ENCODE data around the gene PAPLN.
A peak's percentile ranks its signal among the peaks of the same experiment; 100 is the strongest.

PAPLN gene

DNA sequence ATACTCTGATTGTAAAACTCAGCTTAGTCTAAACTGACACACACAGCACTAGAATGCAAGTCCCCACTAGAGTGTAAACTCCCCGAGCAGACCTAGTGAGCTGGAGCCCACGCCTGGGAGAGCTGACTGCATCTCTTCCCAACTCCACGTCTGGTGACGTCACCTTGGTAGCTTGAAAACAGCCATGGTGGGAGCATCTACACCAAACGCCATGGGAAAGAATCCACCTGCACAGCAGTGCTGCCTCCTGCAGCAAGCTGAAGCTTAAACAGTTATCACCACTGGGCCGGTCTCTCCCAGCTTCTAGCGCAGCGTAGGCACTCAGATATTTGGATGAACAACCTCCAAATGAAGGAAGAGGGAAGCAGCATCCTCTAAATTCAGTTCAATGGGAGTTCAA is 4.3 kb upstream of the PAPLN start:
- no peak for DNase-seq

DNA sequence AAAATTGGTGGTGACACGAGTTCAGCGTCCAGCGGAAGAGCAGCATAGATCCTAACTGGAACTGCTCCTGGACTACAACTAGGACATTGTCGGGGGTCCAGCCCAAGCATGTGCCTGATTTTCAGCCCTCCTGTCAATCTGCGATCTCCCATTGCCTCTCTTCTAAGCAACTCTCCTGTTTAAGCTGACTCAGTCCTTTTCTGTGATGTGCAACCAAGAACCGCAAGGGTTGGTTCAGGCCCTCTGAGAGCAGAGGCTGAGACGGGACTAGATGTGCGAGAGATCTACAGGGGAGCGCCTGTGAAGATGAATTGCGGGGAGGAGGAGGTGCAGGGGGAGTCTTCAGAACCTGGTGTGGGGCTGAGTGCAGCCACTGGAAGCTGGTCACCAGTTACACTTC is 3.7 kb upstream of the PAPLN start:
- no peak for DNase-seq

DNA sequence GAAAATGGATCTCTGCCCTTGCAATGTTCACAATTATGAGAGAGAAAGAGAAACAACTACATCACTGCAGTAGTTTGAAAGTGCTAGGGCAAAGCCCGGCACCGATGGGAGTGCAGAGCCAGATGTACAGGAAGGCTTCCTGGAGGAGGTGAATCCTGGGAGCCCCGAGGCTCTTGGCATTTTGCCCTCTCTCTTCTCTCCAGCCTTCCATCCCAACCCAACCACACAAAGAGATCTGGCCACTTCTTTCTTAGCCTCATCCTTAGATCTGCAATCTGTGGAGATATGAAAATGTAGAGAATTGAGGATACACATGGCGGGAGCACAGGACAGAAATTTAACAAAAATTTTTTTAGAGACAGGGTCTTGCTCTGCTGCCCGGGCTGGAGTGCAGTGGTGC is 3.3 kb upstream of the PAPLN start:
- DNase-seq = no peak

DNA sequence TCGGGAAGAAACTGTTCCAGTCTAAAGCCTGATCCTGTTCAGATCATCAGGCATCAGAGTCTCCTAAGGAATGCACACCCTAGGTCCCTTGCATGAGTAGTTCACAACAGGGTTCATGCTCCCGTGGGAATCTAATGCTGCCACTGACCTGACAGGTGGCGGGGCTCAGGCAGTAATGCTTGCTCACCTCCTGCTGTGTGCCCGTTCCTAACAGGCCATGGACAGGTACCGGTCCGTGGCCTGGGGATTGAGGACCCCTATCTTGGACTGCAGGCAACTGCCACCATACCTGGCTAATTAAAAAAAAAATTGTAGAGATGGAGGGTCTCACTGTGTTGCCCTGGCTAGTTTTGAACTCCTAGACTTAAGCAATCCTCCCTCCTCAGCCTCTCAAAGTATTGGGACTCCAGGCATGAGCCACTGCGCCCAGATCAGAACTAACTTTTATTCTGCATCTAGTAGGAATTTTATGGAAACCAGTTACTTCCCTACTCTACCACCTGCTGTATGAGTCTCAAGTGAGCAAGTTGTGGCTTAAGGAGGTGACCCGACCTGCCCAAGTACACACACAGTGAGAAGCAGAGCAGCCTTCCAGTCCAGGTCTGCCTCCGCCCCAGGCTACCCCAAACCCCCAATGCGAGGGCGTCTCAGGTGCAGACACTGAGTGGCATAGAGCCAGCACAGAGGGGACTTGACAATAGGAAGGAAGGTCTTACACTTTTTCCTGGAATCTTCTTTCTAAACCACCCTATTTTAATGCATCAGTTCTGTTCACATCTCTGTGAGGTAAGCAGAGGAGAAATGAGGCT is 2.5 kb upstream of the PAPLN start:
- no peak for DNase-seq

DNA sequence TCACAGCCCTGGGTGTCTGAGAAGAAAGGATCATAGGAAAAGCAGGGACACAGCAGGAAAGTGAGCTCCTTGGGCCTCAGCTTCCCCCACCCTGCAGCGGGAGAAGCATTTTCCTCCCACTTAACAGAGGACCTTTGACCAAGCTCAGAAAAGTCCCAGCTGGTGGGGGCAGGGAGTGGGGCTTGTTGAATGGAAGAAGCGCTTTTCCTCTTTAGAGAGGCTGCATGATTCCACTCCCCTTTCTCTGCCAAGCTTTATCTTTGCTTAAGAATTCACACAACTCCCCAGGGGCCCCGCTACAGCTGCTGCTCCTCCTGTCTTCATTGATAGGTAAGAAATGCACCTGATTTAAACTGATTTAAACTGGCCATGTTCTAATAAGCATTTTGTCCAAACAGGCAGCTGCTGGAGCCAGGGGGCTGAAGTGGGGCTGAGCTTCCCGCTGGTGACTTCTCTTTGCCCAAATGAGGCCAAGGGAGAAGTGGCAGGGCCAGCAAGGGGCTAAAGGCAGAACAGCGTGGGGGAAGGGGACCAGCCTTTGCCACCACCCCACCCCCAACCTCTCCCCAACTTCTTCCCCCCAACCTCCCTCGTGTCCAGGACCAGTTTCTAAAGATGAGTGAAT is 1.7 kb upstream of the PAPLN start:
- no peak for DNase-seq

DNA sequence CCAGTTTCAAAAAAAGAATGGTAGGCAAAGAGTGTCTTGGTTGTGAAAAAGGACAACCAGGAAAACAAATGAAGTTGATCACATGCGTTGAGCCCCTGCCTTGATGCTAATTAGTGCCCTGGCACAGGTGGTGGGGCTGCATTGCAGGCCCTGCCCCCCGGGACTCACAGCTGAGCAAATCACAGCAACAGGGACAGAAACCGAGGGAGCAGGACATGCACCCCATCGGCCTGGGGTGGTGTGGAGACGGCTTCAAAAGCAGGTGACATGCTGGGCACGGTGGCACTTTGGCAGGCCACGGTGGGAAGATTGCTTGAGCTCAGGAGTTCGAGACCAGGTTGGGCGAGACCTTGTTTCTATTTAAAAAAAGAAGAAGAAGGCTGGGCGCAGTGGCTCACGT is 1.1 kb upstream of the PAPLN start:
- no peak for DNase-seq

DNA sequence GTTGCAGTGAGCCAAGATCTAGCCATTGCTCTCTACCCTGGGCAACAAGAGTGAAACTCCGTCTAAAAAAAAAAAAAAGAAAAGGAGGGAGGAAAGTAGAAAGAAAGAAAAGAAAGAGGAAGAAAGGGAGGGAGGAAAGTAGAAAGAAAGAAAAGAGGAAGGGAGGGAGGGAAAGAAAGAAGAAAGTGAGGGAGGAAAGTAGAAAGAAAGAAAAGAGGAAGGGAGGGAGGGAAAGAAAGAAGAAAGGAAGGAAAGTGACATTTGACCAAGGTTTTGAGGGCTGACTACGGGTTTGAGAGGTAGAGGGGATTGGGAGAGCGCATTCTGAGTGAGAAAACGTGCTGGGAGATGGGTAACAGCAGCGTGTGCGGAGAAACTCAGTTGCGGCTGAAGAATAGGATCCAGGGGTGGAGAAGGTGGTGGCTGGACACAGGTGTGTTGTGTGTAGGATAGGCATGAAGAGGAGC is 521 bp upstream of the PAPLN start:
- no peak for DNase-seq

DNA sequence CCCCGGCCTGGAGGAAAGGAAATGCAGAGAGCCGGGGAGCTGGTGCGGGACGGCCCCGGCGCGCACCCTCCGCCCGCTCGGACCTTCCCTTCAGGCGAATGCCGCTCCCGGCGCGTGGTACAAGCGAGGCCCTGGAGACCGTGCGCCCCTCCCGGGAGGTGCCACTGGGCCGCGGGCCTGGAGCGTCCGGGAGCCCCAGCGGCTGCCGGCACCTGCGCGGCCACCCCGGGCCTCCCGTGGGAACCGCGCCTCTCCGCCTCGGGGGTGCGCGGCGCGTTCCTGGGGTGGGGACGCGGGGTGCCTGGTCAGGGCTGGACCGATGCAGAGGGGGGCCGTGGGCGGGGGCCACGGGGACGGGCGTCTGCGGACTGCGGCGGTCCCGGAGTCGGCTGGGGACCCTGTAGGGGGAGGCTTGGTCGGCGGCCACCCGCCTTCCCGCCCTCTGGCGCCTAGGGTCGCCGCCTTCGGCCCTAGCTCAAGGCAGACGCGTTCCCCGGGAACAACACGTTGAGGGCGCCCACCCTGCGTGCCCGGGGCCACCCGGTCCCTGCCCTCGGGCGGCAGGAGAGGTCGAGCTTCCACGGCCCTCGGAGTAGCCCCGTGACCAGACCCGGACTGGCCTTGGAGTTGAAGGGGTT is 599 bp downstream of the PAPLN start:
- no peak for DNase-seq

DNA sequence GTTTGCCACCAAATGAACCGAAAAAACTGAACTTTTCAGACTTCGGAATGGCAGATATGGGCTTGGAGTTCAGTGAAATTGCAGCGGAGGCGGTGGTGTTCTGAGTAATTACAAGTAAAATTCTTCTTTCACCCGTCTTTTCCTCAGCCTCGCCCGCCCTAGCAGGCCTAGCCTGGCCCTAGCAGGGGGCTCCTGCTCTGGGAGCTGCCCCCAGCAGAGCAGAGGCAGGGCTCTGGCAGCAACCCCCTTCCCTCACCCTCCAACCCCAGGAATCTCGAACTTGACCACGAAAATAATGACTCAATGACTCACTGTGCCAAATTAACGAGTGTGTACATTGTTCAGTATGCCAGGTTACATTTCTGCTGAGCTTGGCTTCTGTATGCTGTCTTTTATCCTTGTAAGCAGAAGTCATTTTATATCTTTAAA is 1.1 kb downstream of the PAPLN start:
- no peak for DNase-seq

DNA sequence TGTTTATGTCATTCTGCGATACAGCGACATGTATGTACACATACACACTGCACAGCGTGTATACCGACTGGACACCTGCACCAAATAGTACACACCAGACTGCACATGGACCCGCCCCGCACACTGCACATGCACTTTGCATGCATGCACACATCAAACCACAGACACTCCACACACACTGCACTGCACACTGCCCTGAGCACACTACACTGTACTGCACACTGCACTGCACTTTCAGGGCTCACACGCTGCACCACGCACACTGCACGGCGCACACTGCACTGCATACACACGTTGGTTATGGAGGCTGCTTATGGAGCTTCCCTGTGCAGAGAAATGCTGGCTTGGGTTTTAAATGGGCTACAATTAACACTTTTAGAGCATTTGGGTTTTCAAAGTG is 1.6 kb downstream of the PAPLN start:
- no peak for DNase-seq

DNA sequence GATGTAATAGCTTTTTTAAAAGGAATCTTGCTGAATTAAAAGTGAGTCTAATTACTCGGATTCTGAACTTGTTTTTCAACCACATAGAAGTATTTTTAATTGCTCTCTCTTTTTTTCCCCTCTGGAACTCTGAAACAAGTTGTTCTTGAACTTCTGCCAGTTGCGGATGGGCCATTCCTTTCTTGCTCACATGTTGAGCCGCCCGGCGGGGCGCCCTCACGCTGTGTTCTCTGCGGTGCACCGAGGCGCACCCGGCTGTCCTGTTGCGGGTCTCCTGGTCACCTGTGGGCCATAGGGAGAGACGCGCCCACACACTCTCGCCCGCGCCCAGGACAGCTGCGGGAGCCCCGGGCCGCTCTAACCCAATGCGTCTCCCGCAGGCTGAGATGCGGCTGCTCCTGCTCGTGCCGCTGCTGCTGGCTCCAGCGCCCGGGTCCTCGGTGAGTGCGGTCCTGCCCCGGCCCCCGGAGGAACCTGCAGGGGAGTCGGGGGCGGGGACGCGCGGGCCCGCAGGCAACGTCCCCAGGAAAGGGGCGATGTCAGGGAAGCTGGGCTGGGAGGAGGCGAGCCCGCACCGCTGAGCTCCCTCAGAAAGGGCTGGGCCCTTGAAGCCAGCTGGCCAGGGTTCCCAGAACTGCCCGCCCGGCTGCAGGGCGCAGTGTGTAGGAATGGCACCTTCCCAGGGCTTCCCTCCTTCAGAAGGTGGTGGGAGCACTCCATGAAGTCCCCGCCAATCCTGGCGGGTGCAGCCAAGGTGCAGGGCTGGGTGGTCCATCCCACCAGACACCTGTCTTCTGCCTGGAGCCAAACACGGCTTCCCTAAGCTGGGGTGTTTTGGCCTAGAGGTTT is 2.3 kb downstream of the PAPLN start:
- DNase-seq = no peak

DNA sequence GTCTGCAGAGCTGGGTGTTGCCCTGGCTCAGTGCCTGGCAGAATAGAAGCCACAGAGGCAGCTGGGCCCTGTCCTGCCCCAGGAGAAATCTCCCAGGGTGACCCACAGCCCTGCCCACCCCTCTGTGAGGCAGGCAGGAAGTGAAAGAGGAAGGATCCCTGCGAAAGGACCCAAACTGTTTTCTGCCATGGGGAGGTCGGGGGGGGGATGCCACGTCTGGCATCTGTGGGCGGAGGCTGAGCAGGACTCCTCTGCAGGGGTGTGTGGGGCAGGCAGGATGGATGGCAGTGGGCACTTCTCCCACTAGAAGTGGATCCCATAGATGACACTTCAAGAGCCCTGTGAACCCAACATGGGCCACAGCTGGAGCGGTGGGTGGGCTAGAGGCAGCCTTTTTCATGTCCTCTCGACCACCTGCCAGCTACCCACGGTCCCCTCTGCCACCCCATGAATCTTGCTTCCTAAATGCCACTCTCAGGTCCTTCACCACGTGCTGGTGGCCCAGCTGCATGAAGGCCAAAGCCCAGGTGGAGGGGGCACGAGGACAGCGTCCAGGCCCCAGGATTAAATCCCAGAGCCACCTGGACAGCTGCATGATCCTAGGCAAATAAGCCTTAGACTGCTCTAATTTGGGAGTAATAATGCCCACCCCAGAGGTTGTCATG is 3.6 kb downstream of the PAPLN start:
- peak; percentile 66 to 75 for DNase-seq

DNA sequence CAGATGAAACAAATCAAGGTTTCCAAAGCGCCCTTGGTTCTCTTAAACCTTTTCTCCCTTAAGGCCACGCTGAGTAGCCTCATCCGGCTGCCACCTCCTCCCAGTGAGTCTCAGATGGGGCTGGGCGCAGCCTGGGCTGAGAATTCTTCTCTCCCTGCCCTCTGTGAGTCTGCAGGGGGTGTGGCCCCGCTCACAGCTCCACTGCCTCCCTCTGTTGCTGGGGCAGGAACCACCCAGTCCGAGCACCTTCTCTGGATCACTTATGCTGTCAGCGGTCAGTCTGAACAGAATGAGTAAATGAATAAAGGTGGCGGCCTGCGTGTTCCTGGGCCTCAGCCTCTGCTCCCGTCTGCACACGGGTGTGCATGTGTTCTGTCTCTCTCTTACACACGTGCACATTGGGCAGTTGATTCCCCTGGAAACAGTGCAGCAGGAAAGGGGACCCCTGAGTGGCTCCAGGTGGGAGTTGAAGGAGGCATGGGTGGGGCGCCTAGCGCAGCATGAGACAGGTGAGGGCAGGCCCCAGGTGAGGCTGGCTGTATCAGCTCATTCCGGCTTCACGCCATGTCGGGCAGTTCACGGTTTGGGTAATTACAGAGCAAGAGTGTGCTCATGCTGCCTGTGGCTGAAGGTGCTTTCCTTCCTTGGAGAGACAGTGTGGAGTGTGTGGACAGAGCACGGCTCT is 4.3 kb downstream of the PAPLN start:
- DNase-seq = no peak

DNA sequence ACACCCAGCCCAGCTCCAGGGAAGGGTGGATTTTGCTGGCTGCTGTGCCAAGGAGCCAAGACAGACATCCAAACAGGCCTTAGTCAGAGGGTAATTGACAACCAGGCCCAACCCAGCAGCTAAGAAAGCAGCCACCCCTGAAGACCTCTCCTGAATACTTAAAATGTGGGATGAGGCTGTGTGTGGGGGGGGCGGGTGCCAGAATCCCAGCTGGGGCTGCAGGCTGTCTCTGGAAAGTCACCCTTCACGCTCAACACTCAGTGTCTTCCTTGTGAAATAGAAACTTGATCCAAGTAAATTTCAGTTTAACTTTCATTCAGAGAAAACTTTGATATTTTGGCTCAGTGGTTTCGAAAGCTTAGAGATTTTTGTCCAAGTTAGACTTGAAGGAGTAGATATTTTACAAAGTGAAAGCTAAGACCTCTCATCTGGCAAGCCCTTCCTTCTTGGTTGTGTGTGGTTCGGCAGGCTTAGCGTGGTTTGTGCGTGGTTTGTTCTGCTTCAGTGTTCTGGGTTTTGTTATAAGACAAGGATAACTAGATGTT is 5.1 kb downstream of the PAPLN start:
- DNase-seq = no peak

DNA sequence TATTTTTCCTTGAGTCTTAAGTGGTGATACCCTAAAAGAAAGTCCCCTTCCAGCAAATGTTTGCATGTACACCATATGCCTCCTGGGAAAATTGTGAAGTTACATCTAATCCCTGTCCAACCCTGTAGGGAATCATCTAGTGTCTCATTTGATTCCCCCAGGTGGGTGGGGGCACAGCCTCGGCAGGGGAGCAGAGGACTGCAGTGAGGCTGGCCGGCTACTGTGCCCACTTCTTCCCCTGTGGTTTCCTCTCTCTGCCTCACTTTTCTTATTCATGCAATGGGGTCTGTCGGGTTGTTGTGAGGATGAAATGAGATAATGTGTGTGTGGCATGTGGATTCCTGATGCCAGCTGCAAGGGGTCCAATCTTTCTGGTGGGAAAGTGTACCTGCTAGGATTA is 6.0 kb downstream of the PAPLN start:
- DNase-seq = no peak

DNA sequence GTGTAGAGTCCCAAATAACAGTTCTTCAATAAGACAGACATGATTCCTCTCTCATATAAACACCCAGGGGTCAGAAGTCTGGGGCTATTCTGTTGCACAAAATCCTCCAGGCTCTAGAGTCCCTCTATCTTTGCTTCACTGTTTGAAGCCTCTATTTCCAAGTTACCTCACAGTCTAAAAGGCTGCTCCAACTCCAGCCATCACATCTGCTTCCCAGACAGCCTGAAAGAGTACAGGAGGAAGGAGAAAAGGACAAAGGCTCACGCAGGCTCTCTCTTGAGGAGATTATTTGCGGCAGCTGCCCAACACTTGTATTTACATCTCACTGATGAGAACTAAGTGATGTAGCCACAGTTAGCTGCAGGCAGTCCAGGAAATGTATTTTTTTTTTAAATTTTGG is 6.4 kb downstream of the PAPLN start:
- no peak for DNase-seq

DNA sequence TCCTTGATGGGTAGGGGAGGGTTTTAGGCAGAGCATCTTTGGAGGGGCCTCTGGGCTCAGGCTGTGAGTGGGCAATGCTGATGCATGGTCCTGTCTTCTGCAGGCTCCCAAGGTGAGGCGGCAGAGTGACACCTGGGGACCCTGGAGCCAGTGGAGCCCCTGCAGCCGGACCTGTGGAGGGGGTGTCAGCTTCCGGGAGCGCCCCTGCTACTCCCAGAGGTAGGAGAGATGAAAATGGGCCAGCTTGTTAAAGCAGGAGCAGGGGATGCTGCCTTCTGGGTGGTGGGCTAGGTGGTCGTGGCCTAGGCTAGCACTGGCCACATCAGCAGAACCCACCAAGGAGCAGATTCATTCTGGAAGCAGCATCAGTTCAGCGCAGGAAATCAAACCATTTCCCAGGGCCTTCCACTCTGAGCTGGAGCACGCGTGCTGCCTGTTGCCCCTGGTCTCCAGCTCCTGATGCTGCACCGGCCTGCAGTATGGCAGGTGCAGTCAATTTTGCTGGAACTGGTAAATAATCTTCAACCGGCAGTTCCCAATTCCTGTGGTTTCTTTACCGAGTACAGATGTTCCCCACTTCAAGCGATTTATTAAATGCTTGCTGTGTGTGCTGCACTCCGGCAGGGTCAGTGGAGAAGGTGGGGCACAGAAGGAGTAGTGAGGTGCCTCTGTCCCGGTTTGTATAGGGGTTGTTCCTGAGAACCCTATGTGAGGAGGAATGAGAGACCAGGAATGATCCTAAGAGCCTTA is 7.4 kb downstream of the PAPLN start:
- no peak for DNase-seq

DNA sequence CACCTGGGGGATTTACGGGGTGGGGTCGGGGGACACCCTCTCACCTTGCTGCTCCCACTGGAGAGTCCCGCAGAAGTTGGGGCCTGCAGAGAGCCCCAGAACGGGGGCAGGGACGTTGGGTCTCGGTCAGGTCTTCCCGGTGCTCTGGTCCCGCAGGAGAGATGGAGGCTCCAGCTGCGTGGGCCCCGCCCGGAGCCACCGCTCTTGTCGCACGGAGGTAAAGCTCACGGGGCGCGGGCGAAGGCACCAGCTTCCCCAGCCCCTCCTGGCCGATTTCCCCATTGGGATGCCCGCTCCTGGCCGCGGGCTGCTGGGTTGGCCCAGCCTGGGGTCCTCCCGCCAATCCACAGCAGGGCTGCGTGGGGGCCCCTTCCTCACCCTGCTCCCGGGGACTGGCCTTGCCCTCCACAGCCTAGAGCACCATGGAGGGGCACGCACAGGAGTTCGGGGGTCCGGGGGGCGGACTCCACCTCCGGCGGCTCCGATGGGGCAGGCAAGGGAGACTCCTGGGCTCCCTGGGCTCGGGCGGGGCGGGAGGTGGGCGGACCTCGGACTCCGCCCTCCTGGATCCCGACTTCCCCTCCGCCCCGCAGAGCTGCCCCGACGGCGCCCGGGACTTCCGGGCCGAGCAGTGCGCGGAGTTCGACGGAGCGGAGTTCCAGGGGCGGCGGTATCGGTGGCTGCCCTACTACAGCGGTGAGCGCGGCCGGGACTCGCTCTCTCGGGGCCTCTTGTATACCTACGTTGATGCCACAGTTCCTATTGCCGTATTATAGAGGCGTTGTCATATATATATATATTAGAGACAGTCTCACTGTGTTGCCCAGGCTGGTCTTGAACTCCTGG is 8.4 kb downstream of the PAPLN start:
- peak; percentile 78 to 89 for DNase-seq

DNA sequence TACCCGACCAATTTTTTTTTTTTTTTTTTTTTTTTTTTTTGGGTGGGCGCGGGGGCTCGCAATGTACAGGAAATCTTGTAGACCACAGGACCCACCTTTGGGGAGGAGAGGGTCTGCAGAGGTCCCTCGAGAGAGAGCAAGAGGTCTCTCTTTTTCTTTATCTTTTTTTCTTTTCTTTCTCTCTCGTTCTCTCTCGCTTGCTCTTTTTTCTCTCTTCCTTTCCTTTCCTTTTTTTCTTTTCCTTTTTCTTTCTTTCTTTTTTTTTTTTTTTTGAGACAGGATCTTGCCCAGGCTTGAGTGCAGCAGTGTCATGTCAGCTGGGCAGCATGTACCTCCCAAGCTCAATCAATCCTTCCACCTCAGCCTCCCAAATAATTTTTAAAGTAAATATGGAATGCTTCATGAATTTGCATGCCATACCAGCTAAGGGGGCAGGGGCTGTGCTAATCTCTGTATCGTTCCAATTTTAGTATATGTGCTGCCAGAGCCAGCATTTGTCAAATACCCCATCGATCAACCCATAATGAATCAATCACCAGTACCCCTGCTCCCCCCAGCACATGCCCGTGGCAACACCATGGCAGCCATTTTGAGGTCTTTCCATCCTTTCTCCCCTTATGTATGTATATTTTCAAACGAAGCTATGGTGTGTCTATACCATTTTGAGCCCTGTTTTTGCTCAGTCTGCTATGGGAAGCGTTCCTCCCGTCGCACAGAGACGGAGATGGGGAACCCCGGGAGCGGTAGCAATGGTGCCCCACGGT is 9.3 kb downstream of the PAPLN start:
- no peak for DNase-seq
